GM21576 (cell line): ENCODE measurements around the gene MBOAT1.
"Not testable (repeated sequence)": the region's sequence is repeated elsewhere in the genome, so short reads cannot be mapped to it uniquely, and the experiment has no call there.

Experiments used
- ATAC-seq: cut with Tn5 transposase; IDR thresholded peaks from one replicate; pipeline ENCODE4 v1.9.1; 2021; ENCODE audit warnings: mild to moderate bottlenecking, moderate library complexity; ENCODE audit not compliant: unreplicated experiment

Gene MBOAT1

DNA sequence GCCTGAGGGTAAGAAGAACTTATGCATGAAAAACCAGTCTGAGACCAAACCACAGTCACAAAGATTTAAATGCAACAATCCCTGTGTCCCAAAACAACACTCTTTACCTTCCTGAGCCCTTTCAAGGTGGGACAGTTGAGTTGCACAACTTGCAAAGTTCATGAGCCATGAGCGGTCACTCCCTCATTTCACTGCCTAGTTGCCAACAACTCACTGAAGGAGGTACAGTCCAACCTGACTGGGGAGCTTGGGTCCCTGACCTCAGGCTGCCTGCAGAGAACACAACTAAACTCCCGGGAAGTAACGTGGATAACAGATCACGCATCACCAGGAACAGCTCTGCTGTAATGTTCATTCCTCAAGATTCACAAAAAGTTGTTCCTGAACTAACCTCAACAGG, 69.4 kb downstream of the MBOAT1 start:
- ATAC-seq, result no peak

DNA sequence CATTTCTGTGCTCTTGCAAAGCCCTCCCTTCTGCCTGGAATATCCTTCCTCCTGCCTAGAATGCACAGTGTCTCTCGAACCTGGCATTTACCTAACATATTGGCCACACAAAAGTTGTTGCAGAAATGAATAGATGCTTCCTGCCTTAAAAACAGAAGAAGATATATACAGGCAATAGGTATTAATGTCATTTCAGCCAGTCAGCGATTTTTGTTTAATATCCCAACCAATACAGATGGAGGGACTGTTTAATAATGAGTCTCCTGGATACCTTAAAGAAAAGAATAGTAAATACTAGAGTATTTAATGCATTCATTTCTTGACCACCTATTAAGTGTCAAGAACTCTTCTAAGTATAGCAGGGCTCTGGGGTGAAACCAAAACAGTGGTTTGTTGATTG, 70.3 kb downstream of the MBOAT1 start:
- no peak for ATAC-seq

DNA sequence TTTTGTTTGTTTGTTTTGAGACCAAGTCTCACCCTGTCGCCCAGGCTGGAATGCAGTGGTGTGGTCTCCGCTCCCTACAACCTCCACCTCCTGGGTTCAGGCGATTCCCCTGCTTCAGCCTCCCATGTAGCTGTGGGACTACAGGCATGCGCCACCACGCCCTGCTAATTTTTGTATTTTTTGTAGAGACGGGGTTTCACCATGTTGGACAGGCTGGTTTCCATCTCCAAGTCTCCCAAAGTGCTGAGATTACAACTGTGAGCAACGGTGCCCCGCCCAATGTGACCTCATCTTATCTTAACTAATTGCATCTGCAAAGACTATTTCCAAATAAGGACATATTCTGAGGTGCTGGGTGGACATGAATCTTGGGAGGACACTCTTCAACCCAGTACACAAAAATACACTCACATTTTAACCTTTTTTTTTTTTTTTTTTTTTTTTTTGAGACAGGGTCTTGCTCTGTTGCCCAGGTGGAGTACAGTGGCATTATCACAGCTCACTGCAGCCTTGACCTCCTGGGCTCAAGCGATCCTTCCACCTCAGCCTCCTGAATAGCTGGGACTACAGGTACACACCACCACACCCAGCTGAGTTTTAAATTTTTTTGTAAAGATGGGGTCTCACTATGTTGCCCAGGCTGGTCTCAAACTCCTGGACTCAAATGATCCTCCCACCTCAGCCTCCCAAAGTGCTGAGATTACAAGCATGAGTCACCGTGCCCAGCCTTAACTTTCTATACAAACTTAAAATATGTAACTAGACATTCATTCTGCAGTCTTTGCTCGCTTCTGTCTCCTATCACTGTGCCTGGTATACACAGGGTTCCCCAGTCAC, 72.9 kb downstream of the MBOAT1 start:
- not testable (repeated sequence) for ATAC-seq

DNA sequence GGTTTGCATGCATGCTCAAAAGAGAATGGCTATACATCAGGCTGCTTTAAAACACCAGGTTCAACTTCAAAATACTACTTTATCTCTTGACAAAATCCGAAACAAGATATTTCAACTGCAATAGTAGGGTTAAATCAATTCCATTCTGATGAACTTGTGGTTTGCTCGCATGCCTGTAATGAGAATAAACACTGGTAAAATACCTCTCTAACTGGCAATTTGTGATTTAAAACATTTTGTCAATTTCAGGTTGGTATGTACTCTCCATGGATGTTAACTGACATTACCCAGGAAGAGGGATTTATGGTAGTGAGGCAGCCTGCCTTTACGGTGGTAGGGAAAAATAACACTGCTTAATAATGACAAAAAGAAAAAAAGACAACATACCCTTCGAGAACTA, 74.4 kb downstream of the MBOAT1 start:
- no peak for ATAC-seq

DNA sequence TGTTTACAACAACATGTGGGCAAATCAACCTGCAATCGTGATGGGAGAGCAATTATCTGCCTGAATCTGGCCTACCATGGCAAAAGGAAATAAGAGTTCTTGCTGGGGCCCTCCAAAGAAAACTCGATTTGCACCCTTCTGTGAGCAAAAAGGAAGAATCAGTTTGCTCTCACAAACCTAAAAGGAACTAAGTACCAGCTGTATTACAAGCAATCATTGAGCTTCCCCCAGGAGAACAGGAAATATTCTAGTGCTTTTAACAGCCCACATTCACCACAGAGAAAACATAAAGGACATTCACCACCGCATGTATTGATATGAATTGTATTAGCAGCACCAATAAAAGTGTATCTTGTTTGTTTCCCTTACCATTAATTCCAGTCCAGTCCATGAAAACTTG, 75.0 kb downstream of the MBOAT1 start:
- ATAC-seq, result no peak

DNA sequence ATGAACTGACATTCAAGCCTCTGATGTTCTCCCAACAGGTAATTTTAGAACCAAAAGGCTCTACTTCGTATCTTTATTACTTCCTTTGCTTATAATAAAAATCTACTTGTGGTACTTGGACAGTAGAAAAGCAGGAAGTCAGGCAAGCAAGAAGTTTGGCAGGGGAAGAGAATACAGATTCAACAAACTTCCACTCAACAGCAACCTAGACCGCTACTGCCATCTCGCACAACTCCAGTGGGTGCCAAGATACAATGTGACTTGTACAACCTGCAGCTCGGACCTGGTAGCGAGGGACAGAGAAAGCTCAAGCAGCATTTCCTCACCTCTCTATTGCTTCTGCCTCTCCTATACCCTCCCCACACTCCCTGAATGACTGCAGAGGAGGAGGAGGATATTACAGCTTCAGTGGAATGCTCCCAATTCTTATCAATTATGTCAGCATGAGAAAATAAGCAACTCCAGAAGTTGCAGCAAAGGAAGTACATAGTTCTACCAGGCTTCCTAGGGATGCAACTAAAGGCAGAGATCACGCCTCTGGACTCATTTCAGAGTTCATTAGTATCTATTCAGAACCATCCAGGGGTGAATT, 76.5 kb downstream of the MBOAT1 start:
- ATAC-seq, result no peak

DNA sequence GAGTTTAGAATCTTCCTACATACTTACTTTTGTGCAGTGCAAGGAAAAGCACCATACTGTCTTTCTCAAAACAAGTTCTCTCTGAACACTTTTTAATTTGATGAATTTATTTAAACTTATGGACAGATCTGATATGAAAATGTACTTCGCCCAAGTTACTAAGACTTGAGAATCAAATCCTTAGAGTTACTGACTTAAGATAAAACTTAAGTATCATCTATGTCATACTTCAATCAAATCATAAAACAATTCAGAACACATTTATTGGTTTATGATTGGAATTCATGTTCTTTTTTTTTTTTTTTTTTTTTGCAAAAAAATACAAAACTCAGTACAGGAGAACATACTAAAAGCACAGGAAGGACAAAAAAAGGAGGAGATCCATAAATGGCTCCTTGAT, 77.7 kb downstream of the MBOAT1 start:
- no peak for ATAC-seq

DNA sequence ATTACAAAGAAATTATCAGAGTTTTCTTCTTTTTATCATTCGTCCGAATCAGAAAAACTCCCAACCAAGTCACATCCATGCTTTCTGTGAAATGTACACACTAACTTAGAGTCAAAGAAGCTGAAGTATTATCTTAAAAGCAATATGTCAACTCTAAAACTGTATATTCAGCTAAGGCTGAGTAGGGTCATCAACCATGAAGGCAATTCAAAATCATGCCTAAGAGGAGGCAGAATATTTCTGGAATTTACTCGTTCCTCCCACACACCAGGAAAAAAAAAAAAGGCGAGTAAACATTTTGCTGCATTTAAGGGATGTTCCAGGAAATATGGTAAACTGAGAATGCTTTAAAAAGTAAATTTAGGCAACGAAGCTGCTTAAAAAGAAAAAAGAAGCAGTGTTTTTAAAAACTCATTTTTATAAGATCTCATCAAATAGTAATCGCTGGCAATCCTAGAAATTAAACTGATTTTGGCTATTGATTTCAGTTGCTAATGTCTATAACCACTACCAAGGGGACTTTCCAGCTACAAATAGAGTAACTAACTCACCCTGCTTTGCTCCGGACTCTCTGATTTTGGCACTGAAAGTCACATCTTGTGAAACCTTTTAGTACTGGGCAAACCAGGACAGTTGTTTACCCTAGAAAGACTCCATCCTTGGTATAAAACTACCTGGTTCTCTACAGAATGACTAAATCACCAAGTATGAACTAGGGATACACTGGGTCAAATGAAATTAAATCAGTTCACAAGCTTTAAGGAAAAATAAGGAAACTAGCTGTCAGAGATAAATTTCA, 82.8 kb downstream of the MBOAT1 start:
- no peak for ATAC-seq

DNA sequence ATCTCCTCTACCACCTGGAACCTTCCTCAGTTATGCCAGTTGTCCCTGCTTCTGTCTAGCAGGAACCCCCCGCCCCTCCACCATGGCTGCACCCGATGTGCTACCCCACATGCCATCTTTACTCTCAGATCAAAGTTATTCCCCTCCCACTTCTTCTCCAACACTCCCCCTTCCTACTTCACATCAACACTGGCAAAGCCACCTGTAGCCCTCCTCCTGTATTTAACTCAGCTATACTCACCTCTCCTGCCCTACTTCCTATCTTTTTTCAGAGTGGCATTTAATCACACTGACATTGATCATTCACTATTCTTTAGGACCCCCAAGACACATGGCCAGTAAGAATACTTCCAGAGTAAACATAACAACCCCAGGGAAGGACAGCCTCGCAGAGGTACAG, 84.3 kb downstream of the MBOAT1 start:
- ATAC-seq, result no peak

DNA sequence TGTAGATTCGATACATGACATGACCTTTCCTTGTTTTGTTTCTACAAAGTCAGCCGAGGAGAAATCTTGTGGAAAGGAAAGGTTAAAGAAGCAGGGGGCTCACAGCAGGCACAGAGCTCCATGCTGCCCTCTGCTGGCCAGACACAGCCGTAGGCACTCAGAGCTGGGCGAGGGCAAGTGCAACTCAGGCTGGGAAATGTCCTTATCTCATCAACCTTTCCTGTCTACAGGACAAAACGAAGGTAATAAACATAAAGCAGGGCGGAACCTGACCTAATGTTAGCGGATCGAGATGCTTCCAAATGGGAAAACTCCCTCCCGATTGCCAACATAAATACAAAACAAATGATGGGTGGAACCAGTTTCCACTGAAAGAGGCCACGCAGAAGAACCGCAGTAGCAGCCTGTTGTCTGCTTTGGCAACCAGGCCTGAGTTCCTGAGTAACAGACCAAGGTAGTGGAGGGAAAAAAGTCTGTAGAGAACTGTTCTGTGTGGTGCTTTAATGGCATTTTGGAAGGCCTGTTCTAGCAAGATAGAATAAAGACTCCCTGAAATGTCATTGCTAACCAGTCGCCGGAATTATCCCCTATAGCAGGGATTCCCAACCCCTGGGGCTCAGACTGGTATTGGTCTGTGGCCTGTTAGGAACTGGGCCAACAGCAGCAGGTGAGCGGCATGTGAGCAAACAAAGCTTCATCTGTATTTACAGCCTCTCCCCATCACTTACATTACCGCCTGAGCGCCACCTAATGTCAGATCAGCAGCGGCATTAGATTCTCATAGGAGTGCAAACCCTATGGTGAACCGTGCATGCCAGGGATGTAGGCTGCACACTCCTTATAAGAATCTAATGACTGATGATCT, 85.2 kb downstream of the MBOAT1 start:
- ATAC-seq, result peak; percentile 90

DNA sequence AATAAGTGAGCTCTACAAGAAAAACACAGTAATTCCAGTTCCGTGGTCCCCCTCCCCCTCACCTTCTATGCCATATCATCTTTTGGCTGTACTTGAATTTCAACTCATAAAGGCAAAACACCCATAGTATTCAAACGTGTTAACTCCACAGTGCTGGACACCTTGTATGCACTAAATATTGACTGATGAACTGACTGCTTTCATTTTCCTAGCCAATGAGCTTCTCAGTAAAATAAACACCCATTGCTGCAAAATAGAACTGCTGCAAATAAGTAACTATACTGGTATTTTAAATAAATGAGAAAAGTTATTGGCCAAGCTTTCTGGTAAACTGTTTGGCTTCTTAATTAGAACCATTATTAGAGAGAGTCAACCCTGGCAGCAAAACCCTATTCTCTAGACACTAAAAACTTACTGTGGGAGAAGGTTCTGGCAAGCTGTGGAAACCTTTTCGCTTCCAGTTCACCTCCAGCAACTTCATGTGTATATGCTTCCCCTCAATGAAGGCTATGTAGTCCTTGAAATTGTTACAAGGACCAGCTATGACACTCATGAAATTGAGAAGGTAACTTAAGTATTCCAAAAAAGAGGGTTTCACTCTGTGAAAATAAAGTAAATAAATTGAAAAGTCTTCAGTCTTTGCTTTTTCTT, 86.0 kb downstream of the MBOAT1 start:
- no peak for ATAC-seq

DNA sequence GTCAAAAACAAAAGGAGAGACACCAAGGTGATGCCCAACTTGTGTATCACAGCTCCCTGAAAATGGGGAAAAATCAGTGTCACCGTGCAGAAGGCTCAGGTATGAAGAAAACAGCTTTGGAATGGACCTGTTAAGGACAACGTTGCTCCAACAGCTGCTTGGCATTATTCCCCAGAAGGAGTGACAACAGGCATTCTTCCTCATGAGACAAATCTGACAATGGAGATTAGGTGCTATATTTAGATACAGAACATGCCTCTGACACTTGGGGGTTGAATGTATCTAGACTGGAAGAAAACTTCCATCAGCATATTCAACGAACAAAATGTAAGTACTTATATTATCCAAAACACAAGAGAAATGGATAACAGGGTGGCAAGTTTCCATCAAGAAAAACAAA, 87.7 kb downstream of the MBOAT1 start:
- ATAC-seq, result no peak

DNA sequence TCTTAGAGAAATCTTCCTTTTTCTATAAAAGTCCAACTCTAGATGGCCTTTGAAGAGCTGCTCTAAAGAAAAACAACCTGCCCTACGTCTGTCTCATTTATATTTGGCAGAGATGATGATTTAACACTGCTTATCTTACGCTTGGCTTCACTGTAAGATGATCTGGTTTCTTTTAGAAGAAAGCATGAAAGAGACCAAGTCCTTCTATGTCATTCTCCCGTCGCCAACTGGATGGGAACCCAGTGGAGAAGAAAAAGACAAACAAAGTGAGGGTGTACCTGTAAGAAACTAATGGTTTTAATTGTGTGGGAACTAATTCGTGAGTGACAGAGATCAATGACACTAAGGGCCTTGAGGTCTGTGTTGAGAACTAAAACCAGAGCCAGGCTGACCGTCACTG, 92.8 kb downstream of the MBOAT1 start:
- ATAC-seq, result no peak

DNA sequence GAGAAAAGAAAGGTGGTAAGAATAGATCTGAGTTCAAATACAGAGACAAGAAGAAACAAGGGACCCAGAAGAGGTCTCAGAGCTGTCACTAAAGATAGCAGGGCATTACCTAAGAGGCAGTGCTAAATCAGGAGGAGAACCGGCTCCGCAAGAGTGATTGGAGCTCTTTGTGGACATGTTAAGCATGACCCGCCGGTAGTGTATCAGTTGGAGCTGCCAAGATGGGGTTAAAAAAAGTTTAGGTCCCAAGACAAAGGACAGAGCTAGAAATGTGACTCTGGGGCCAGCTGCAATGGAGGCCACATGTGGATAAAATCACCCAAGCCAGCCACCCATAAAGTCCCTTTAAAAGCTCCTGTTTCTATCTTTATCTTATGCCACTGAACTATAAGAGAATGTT, 93.4 kb downstream of the MBOAT1 start:
- no peak for ATAC-seq

DNA sequence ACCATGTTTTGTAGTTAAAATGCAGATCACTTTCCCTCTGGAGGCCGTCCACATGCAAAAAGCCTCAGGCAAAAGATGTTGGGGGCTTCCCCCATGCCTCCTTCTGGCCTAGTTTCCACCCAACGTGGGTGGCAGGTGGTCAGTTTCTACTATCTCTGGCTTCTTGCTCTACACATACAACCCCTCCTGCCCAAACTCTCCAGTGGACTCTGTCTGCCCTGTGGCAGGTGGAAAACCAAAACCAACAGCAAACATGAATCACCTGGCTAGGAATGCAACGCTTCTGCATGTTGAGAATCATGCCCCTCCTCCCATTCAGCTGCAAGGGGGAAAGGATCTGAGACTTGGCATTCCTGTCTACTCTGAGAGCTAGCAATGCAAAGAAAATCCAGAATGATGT, 94.8 kb downstream of the MBOAT1 start:
- peak; percentile 85 for ATAC-seq

DNA sequence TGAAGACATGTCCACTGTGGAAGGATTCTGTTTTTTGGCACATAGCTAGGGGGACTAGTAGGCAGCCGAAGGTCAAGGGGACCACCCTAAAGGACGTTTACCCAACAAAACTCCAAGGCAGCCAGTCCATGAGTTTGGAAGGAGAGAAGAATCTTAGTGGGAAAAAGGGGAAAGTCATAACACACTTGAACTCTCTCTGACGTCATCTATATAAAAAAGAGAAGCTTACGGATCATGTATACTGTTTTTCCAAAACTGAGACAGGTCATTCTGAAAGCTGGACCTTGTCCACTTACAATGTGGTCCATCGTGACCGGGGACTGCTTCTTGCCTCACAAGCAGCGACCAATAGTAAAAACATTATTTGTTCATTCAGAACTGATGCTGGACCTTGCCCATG, 95.5 kb downstream of the MBOAT1 start:
- ATAC-seq, result no peak

DNA sequence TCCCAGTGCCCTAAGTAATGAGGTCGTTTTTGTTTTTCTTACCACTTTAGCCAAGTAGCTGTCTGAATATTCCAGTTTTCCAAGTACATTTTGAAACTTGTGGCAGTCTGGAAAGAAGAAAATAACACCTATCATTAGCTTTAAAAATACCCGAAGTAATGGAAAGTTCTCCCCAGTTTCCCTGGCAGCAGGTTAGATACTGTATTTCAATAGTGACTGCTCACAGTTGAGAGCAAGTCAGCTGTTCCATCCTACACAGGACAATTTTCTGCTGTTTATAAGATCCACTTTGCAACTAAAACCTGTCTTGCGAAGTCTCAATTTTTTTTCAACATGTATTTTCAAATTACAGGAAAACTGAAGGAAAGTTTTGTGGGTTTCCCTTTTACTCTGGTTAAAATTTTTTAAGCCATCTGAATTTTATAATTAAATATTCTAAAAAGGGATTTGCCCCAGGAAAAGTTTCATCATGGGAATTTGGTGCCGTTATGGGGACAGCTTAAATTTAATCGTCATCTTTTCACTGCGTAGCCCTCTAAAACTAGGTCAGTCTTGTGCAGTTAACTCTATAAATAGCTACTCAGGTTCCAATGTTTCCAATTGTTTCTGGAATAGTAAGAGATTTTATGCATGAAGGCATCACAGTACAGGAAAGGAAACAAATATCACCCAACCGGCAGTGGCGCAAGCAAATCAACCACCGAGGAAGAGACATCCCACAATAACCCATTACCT, 96.9 kb downstream of the MBOAT1 start:
- no peak for ATAC-seq

DNA sequence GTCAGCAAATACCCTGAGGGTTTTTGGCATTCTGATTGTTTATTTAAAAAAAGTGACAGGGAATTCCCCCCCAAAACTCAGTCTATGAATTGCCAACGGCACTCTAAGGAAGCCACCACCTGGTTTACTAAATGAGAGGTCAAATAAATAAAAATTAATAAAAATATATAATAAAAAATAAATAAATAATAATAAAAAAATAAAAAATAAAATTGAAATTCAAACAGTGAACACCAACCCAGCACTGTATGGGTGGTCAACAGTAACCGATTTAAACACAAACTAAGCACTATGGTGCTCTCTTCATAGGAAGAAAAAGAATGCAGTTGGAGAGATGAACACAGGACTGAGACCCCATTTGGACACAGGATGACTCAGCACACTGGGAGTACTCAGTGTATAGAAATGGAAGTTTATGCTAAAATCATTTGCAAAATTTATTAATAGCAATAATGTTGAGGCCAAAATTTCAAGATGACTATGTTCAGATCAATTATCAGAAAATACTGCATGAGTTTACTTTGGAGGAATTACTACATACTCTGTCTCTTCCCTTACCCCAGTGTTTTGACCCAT, 98.5 kb downstream of the MBOAT1 start:
- no peak for ATAC-seq

DNA sequence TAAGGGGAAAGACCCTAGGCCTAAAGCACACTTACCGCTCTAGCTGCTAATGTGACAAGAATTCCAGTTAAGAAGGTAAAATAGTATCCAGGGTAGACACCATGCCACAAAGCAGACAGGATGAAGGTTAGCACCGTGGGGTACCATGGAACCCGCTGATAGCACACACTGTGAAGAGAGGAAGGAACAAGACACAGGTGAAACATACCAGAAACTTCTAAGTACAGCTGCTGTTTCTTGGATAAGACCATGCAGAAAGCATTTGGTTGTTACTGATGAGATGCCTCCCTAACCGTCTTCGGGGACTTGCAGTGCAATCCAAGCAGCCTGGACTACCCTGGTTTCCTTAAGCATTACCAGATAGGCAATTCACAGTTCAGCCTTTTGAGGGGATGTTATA, 99.4 kb downstream of the MBOAT1 start:
- no peak for ATAC-seq
